ENCODE results near the gene ZNF618.
"Not testable (repeated sequence)": the region's sequence is repeated elsewhere in the genome, so short reads cannot be mapped to it uniquely, and the experiment has no call there.

ZNF618 gene

GRCh38 chr9:113993838-113994540 is 117.9 kb downstream of the ZNF618 start:
- peak; percentile 24 for TF ChIP-seq CTCF (conservative IDR thresholded peaks at IDR 0.05; ENCODE audit: low read depth, low read length)
- peak; percentile 60 for DNase-seq (ENCODE audit: low read depth)
- H3K4me3 ChIP-seq (ENCODE audit: low read depth, low read length), result no peak overlapping the region

- no peak for TF ChIP-seq CTCF (conservative IDR thresholded peaks at IDR 0.05; ENCODE audit: low read depth, low read length)
- no peak overlapping the region for H3K4me3 ChIP-seq (ENCODE audit: low read depth, low read length)
- no peak for DNase-seq (ENCODE audit: low read depth)
Observed at GRCh38 chr9:113995401-113995800, 119.3 kb downstream of the ZNF618 start.

GRCh38 chr9:113995963-113996362 is 119.9 kb downstream of the ZNF618 start:
- H3K4me3 ChIP-seq (ENCODE audit: low read depth, low read length), result no peak overlapping the region
- no peak for DNase-seq (ENCODE audit: low read depth)
- TF ChIP-seq CTCF (conservative IDR thresholded peaks at IDR 0.05; ENCODE audit: low read depth, low read length), result no peak

GRCh38 chr9:113996531-113997001 is 120.5 kb downstream of the ZNF618 start:
- H3K4me3 ChIP-seq (ENCODE audit: low read depth, low read length), result no peak overlapping the region
- no peak for TF ChIP-seq CTCF (conservative IDR thresholded peaks at IDR 0.05; ENCODE audit: low read depth, low read length)
- no peak for DNase-seq (ENCODE audit: low read depth)

- not testable (repeated sequence) for DNase-seq (ENCODE audit: low read depth); H3K4me3 ChIP-seq (ENCODE audit: low read depth, low read length)
Observed at GRCh38 chr9:113997064-113997463, 121.0 kb downstream of the ZNF618 start.

GRCh38 chr9:113997610-113998009 is 121.5 kb downstream of the ZNF618 start:
- no peak for TF ChIP-seq CTCF (conservative IDR thresholded peaks at IDR 0.05; ENCODE audit: low read depth, low read length)
- no peak overlapping the region for H3K4me3 ChIP-seq (ENCODE audit: low read depth, low read length)
- DNase-seq (ENCODE audit: low read depth), result no peak

GRCh38 chr9:113998114-113998513 is 122.0 kb downstream of the ZNF618 start:
- H3K4me3 ChIP-seq (ENCODE audit: low read depth, low read length), result no peak overlapping the region
- no peak for DNase-seq (ENCODE audit: low read depth)
- no peak for TF ChIP-seq CTCF (conservative IDR thresholded peaks at IDR 0.05; ENCODE audit: low read depth, low read length)

Measured in choroid plexus epithelial cell (primary cell).